Suprapubic skin (tissue), 3 donors: ENCODE measurements around the gene ADK.

Experiments
- CTCF ChIP-seq, 2 donors: fragments of 200-600 bp in 1 of 2; fragments of 450-650 bp in 1 of 2; sonication (generic) in 1 of 2; IDR thresholded peaks; one replicate each; pipeline ENCODE4 v1.5.1; 2016 to 2019; ENCODE audit warnings: antibody characterized with exemption in 2 of 2, mild to moderate bottlenecking in 1 of 2, moderate library complexity in 1 of 2
- POLR2A ChIP-seq, 2 donors: fragments of 450-650 bp; IDR thresholded peaks; one replicate each; pipeline ENCODE4 v1.6.1; 2017; ENCODE audit warnings: antibody characterized with exemption in 2 of 2, mild to moderate bottlenecking in 2 of 2, moderate library complexity in 2 of 2

- TF ChIP-seq CTCF (IDR thresholded peaks at IDR 0.05) (no peak), POLR2A (IDR thresholded peaks at IDR 0.05) (no peak)
Observed at GRCh38 chr10:74373059-74373458, 222.0 kb downstream of the ADK start.
